HEK293 (cell line): ENCODE measurements around the gene CDKAL1.

ENCODE experiments used
- CTCF ChIA-PET: fragments of 350-600 bp; formaldehyde crosslinking; extraction: SDS; loops from one replicate; lab custom pipeline; 2021; ENCODE audit warnings: antibody characterized with exemption; lab: Yijun Ruan, JAX
- POLR2A ChIA-PET: fragments of 300-600 bp; formaldehyde crosslinking; extraction: SDS; loops from one replicate; lab custom pipeline; 2020; ENCODE audit warnings: antibody characterized with exemption, inconsistent platforms; lab: Yijun Ruan, JAX
- H3K27ac ChIP-seq: fragments of 200-500 bp; sonication (Bioruptor generic); 2 replicates; pipeline ENCODE4 v1.5.1; 2014; ENCODE audit warnings: low read depth, low read length, control low read depth, inconsistent platforms; ENCODE audit errors: extremely low read depth
- H3K36me3 ChIP-seq, 2 experiments: fragments of 200-500 bp in 1 of 2; sonication (Bioruptor generic) in 1 of 2; 1 replicate in 1 of 2; 2 replicates in 1 of 2; pipeline ENCODE4 v1.5.1; 2014 to 2017; ENCODE audit warnings: inconsistent platforms in 2 of 2, low read length in 2 of 2; ENCODE audit not compliant: control insufficient read depth in 2 of 2, insufficient read depth in 1 of 2
- H3K4me1 ChIP-seq: fragments of 200-500 bp; sonication (Bioruptor generic); 2 replicates; pipeline ENCODE4 v1.5.1; 2014; ENCODE audit warnings: mild to moderate bottlenecking, low read length, inconsistent platforms; ENCODE audit not compliant: control insufficient read depth, insufficient read depth
- H3K4me3 ChIP-seq: 2 replicates; pipeline ENCODE4 v1.5.1; 2011; ENCODE audit warnings: low read depth, mild to moderate bottlenecking, control low read depth, low read length, moderate library complexity
- H3K9me3 ChIP-seq: fragments of 200-500 bp; sonication (Bioruptor generic); 2 replicates; pipeline ENCODE4 v1.5.1; 2014; ENCODE audit warnings: low read depth, low read length, inconsistent platforms; ENCODE audit not compliant: control insufficient read depth, insufficient read depth
- FEZF1 ChIP-seq: fragments of 450-650 bp; formaldehyde crosslinking; IDR thresholded peaks from 2 replicates; pipeline ENCODE4 v1.5.1; 2016; ENCODE audit warnings: missing biosample characterization, missing genetic modification characterization
- HOXC10 ChIP-seq: sonication (generic); formaldehyde crosslinking; IDR thresholded peaks from 2 replicates; pipeline ENCODE4 v1.8.1; 2023; ENCODE audit warnings: mild to moderate bottlenecking, missing genetic modification reagents
- MZF1 ChIP-seq: fragments of 450-650 bp; formaldehyde crosslinking; IDR thresholded peaks from 2 replicates; pipeline ENCODE4 v1.5.1; 2017; ENCODE audit warnings: missing biosample characterization, missing genetic modification characterization, borderline replicate concordance
- SALL2 ChIP-seq: fragments of 450-650 bp; formaldehyde crosslinking; IDR thresholded peaks from 2 replicates; pipeline ENCODE4 v1.5.0; 2017; ENCODE audit warnings: missing biosample characterization, mild to moderate bottlenecking, missing genetic modification characterization, borderline replicate concordance
- ZBTB1 ChIP-seq: fragments of 450-650 bp; formaldehyde crosslinking; IDR thresholded peaks from 2 replicates; pipeline ENCODE4 v1.5.1; 2016; ENCODE audit warnings: missing biosample characterization, missing genetic modification characterization
- ZBTB10 ChIP-seq: fragments of 450-650 bp; formaldehyde crosslinking; IDR thresholded peaks from 2 replicates; pipeline ENCODE4 v1.5.1; 2016; ENCODE audit warnings: missing biosample characterization, missing genetic modification characterization
- ZBTB11 ChIP-seq: fragments of 450-650 bp; formaldehyde crosslinking; conservative IDR thresholded peaks from 2 replicates; pipeline ENCODE4 v1.5.1; 2016; ENCODE audit warnings: low read depth, missing biosample characterization, missing genetic modification characterization
- ZBTB6 ChIP-seq: fragments of 450-650 bp; formaldehyde crosslinking; IDR thresholded peaks from 2 replicates; pipeline ENCODE4 v1.5.1; 2017; ENCODE audit warnings: missing biosample characterization, missing genetic modification characterization
- ZNF10 ChIP-seq: fragments of 450-650 bp; formaldehyde crosslinking; IDR thresholded peaks from 2 replicates; pipeline ENCODE4 v1.5.1; 2017; ENCODE audit warnings: missing biosample characterization, missing genetic modification characterization
- ZNF112 ChIP-seq: fragments of 450-650 bp; formaldehyde crosslinking; IDR thresholded peaks from 2 replicates; pipeline ENCODE4 v1.5.0; 2017; ENCODE audit warnings: missing biosample characterization, missing genetic modification characterization
- ZNF146 ChIP-seq: fragments of 450-650 bp; formaldehyde crosslinking; IDR thresholded peaks from 2 replicates; pipeline ENCODE4 v1.5.1; 2016; ENCODE audit warnings: missing biosample characterization, missing genetic modification characterization
- ZNF404 ChIP-seq: fragments of 450-650 bp; formaldehyde crosslinking; IDR thresholded peaks from 2 replicates; pipeline ENCODE4 v1.5.1; 2017; ENCODE audit warnings: missing biosample characterization, missing genetic modification characterization
- ZNF521 ChIP-seq: fragments of 450-650 bp; formaldehyde crosslinking; IDR thresholded peaks from 2 replicates; pipeline ENCODE4 v1.5.1; 2017; ENCODE audit warnings: missing biosample characterization, mild to moderate bottlenecking, missing genetic modification characterization
- ZNF530 ChIP-seq: fragments of 450-650 bp; formaldehyde crosslinking; IDR thresholded peaks from 2 replicates; pipeline ENCODE4 v1.5.1; 2016; ENCODE audit warnings: low read depth, missing biosample characterization, missing genetic modification characterization
- ZNF560 ChIP-seq: fragments of 450-650 bp; formaldehyde crosslinking; IDR thresholded peaks from 2 replicates; pipeline ENCODE4 v1.5.1; 2017; ENCODE audit warnings: missing biosample characterization, missing genetic modification characterization, borderline replicate concordance
- ZNF600 ChIP-seq: fragments of 450-650 bp; formaldehyde crosslinking; IDR thresholded peaks from 2 replicates; pipeline ENCODE4 v1.5.1; 2016; ENCODE audit warnings: missing biosample characterization, missing genetic modification characterization
- TF ChIP-seq, protein P1 (sequence below): fragments of 450-650 bp; formaldehyde crosslinking; IDR thresholded peaks from 2 replicates; pipeline ENCODE4 v1.5.1; 2016; ENCODE audit warnings: missing biosample characterization, missing genetic modification characterization
- TF ChIP-seq, protein P2 (sequence below): fragments of 450-650 bp; formaldehyde crosslinking; IDR thresholded peaks from 2 replicates; pipeline ENCODE4 v1.5.1; 2016; ENCODE audit warnings: missing biosample characterization, missing genetic modification characterization
- TF ChIP-seq, protein P3 (sequence below): fragments of 450-650 bp; formaldehyde crosslinking; IDR thresholded peaks from 2 replicates; pipeline ENCODE4 v1.5.1; 2016; ENCODE audit warnings: missing biosample characterization, missing genetic modification characterization

Gene CDKAL1

DNA sequence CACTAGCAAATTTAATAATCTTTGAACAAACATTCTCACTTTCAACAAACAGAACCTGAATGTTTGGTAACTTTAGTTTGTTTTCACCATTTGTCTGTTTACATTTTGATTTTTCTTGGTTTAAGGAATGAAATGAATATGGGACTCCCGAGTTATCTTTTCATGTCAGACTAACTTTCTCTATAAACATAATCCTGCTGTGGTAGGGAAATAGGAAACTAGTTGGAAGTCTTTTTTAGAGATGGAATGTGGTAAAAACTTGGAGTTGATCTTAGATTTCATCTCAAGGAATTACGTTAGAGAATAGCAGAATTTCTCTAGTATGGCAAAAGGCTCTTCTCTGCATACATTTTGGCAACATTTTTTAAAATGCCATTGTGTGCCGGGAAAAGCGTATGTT is 206.5 kb downstream of the CDKAL1 start (continued):
- no peak for TF ChIP-seq ZNF404 (tag by site-specific recombination)
- no peak for TF ChIP-seq ZBTB11
- TF ChIP-seq ZNF521 (tag by site-specific recombination), result no peak
- no peak for TF ChIP-seq MZF1 (tag by site-specific recombination)
- TF ChIP-seq ZNF530 (tag by site-specific recombination), result no peak
- TF ChIP-seq ZNF560 (tag by site-specific recombination), result no peak
- no peak for TF ChIP-seq ZNF112 (tag by site-specific recombination)

- TF ChIP-seq, protein P1, sequence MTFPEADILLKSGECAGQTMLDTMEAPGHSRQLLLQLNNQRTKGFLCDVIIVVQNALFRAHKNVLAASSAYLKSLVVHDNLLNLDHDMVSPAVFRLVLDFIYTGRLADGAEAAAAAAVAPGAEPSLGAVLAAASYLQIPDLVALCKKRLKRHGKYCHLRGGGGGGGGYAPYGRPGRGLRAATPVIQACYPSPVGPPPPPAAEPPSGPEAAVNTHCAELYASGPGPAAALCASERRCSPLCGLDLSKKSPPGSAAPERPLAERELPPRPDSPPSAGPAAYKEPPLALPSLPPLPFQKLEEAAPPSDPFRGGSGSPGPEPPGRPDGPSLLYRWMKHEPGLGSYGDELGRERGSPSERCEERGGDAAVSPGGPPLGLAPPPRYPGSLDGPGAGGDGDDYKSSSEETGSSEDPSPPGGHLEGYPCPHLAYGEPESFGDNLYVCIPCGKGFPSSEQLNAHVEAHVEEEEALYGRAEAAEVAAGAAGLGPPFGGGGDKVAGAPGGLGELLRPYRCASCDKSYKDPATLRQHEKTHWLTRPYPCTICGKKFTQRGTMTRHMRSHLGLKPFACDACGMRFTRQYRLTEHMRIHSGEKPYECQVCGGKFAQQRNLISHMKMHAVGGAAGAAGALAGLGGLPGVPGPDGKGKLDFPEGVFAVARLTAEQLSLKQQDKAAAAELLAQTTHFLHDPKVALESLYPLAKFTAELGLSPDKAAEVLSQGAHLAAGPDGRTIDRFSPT, result no peak
- TF ChIP-seq, protein P2, sequence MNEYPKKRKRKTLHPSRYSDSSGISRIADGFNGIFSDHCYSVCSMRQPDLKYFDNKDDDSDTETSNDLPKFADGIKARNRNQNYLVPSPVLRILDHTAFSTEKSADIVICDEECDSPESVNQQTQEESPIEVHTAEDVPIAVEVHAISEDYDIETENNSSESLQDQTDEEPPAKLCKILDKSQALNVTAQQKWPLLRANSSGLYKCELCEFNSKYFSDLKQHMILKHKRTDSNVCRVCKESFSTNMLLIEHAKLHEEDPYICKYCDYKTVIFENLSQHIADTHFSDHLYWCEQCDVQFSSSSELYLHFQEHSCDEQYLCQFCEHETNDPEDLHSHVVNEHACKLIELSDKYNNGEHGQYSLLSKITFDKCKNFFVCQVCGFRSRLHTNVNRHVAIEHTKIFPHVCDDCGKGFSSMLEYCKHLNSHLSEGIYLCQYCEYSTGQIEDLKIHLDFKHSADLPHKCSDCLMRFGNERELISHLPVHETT (tag by site-specific recombination), result no peak
- TF ChIP-seq ZBTB10 (tag by site-specific recombination) (no peak), HOXC10 (CRISPR knock-in tag) (no peak), MZF1 (tag by site-specific recombination) (no peak), SALL2 (tag by site-specific recombination) (no peak), ZNF600 (tag by site-specific recombination) (no peak), ZNF146 (tag by site-specific recombination) (peak; percentile 85), ZBTB1 (no peak), ZBTB6 (tag by site-specific recombination) (no peak), FEZF1 (tag by site-specific recombination) (no peak), ZNF10 (tag by site-specific recombination) (no peak)
- TF ChIP-seq, protein P3, sequence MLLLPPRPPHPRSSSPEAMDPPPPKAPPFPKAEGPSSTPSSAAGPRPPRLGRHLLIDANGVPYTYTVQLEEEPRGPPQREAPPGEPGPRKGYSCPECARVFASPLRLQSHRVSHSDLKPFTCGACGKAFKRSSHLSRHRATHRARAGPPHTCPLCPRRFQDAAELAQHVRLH (tag by site-specific recombination), result peak; percentile 66
- CTCF ChIA-PET, result no interaction called here
- no peaks in the 10 kb centered on the region; the same call in 1 of the 2 replicates for H3K4me1 ChIP-seq
- no peak overlapping the region for H3K27ac ChIP-seq
- POLR2A ChIA-PET, result no interaction called here
- no peak overlapping the region for H3K4me3 ChIP-seq
- H3K36me3 ChIP-seq, result no peaks in the 10 kb centered on the region
- H3K9me3 ChIP-seq, result no peaks in the 10 kb centered on the region
These were observed 207.2 kb downstream of the CDKAL1 start for GRCh38 chr6:20741490-20741889.
